Activated CD4-positive, CD25-positive, alpha-beta regulatory T cell treated with anti-CD3 and anti-CD28 coated beads, Interleukin-2, amount 50 U/mL, for 72 hours (primary cell): ENCODE data around the gene OCLN.
"Not testable (repeated sequence)": the region's sequence is repeated elsewhere in the genome, so short reads cannot be mapped to it uniquely, and the experiment has no call there.

Experiments
- DNase-seq: peaks from one replicate; pipeline ENCODE4 v3.0.0; 2021

The OCLN gene

DNA sequence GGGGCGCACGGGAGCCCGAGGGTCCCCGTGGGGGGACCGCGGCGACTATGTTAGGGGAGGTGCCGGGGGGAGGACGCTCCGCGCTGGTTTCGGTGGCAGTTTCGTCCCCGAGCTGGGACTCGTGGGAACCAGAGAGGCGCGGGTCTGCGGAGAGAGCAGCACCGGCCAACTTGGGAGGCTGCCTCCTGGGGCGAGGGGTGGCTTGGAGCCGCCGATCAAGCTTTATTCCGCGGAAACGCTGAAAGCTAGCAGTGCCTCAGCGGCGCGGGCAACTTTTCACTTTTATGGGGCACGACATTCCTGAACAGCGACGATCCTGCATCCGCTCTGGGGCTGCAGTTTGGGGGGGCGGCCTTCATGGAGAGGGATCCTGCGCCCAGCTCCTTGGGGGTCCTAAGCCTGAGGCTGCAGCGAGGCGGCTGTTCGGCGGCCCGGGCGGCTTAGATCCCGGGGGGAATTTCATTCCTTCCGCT, 369 bp downstream of the OCLN start:
- no peak for DNase-seq

- DNase-seq: no peak
Observed at GRCh38 chr5:69493396-69494133, 975 bp downstream of the OCLN start.

GRCh38 chr5:69494452-69494851, 1.9 kb downstream of the OCLN start:
- no peak for DNase-seq

DNA sequence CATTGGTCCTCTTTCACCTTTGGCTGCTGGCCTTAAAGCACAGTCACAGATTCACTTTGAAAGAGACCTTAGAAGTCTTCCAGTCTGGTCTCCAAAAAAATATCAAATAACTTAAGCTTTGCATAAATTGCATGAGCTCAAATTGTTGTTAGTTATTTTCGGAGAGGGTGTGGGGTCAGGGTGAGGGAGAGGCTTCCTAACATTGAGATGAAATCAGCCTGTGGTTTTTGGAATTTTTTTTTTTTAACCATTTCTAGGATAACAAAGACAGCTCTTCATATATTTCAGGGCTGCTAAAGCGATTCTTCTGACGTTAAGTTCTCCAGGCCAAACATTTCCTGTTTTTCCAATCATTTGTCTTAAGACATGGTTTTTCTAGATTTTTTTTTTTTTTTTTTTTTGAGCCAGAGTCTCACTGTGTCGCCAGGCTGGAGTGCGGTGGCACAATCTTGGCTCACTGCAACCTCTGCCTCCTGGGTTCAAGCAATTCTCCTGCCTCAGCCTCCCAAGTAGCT, 4.5 kb downstream of the OCLN start:
- no peak for DNase-seq

- no peak for DNase-seq
Observed at GRCh38 chr5:69498384-69498783, 5.8 kb downstream of the OCLN start.

GRCh38 chr5:69502367-69502766, 9.8 kb downstream of the OCLN start:
- DNase-seq: no peak

DNA sequence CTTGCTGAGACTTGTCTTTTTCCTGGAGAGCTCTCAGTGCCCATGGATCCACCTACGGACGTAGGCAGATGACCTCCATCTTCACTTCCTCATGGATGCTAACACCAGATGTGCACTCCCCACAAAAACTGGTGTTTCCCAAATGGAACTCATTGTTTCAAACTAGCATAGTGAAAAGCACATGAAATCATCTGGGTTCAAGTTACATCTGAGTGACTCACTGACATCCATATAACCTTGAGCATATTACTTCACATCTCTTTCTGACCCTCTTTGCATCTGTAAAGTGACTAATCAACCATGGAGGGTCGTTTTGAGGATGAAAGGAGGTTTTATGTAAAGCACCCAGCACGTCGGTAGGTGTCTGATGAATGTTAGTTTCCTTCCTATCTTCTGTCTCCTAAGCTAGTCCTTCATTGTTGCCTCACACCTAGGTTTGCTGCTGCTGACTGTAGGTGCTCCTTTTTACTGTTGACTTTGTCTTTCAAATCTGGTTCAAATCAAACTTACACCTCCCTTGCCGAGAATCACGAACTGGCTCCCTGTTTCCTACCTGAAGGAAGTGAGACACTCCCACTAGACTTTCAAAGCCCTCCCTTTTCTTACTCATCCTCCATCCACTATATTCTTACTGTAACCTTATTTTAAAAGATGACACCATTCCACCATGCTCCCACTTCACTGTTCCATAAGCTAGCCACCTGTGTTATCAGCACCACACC, 10.3 kb downstream of the OCLN start:
- no peak for DNase-seq

GRCh38 chr5:69504036-69504435, 11.4 kb downstream of the OCLN start:
- no peak for DNase-seq

GRCh38 chr5:69505306-69505705, 12.7 kb downstream of the OCLN start:
- DNase-seq: no peak

GRCh38 chr5:69509212-69509611, 16.6 kb downstream of the OCLN start:
- no peak for DNase-seq

DNA sequence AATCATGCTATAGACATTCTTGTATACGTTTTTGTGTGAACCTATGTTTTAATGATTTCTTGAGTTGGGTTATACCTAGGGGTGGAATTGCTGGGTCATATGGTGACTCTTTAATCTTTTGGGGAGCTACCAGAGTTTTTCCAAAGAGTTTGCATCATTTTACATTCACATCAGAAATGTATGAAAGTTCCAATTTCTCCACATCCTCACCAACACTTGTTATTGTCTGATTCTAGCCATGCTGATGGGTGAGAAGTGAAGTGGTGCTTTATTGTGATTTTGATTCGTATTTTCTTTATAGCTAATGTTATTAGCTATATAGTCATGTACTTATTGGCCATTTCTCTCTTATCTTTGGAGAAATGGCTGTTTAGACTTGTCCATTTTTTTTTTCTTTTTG, 18.1 kb downstream of the OCLN start:
- DNase-seq: no peak

GRCh38 chr5:69512740-69513260, 20.2 kb downstream of the OCLN start:
- DNase-seq: no peak

DNA sequence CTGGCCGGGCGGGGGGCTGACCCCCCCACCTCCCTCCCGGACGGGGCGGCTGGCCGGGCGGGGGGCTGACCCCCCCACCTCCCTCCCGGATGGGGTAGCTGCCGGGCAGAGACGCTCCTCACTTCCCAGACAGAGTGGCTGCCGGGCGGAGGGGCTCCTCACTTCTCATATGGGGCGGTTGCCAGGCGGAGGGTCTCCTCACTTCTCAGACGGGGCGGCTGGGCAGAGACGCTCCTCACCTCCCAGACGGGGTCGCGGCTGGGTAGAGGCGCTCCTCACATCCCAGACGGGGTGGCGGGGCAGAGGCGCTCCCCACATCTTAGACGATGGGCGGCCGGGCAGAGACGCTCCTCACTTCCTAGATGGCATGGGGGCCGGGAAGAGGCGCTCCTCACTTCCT, 23.0 kb downstream of the OCLN start:
- not testable (repeated sequence) for DNase-seq

DNA sequence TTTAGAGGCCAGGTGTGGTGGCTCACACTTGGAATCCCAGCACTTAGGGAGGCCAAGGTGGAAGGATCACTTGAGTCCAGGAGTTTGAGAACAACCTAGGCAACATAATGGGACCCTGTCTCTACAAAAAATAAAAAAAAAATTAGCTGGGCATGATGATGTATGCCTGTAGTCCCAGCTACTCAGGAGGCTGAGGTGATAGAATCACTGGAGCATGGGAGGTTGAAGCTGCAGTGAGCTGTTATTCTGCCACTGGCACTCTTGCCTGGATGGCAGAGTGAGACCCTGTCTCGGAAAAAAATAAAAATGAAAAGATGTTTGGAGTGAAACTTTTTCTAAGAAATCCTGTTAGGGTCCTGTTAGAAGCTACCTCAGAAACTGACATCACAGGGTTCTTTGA, 24.2 kb downstream of the OCLN start:
- DNase-seq: no peak

GRCh38 chr5:69517763-69518212, 25.2 kb downstream of the OCLN start:
- DNase-seq: no peak

DNA sequence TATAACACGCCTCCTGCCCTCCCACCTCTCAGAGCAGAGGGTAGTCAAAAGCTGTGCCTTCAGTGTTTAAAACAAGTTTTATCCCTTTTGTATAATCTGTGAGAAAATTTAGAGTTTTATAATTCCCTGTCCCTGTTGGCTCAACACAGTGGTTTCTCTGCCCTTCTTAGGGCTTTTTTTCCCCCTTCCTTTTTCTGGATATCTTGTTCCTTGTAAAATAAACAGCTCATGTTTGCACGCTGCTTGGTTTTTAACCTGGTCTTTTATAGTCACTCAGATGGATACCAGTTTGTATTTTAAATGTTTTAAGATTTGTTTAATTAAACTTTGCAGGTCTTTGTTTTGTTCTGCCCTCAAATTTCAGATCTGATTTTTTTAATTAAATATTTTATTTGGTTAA, 26.7 kb downstream of the OCLN start:
- DNase-seq: no peak

GRCh38 chr5:69522035-69522434, 29.4 kb downstream of the OCLN start:
- no peak for DNase-seq

DNA sequence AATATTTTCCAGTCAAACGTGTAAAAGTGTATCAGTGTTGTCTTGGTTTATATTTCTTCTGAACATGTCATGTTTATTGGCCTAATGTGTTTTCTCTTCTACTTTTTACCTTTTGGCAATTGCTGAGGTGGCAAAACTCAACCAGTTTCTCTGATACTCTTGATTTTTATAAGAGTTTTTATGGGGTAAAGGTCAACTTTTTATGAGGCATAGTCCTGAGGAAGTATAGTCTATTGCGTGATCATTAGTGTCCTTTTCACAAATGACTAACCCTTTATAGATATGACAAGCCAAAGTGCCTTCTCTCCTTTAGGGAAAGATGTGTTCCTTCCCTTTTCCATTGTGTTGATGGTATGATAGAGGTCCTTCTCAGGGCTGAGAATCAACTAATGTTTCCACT, 32.9 kb downstream of the OCLN start:
- no peak for DNase-seq

GRCh38 chr5:69526660-69527059, 34.1 kb downstream of the OCLN start:
- no peak for DNase-seq

- DNase-seq: no peak
Observed at GRCh38 chr5:69527128-69527770, 34.7 kb downstream of the OCLN start.

GRCh38 chr5:69528035-69528434, 35.4 kb downstream of the OCLN start:
- no peak for DNase-seq

- no peak for DNase-seq
Observed at GRCh38 chr5:69528609-69529008, 36.0 kb downstream of the OCLN start.
